Ishikawa (cell line): ENCODE measurements around the gene HJURP.

Source experiments
- CEBPB ChIP-seq: IDR thresholded peaks from 2 replicates; pipeline ENCODE4 v1.6.1; 2012
- CREB1 ChIP-seq: IDR thresholded peaks from 2 replicates; pipeline ENCODE4 v1.6.1; 2012; ENCODE audit warnings: low read depth
- EGR1 ChIP-seq: IDR thresholded peaks from 2 replicates; pipeline ENCODE4 v1.6.1; 2012
- EP300 ChIP-seq: IDR thresholded peaks from 2 replicates; pipeline ENCODE4 v1.6.1; 2012; ENCODE audit warnings: borderline replicate concordance
- FOXM1 ChIP-seq: IDR thresholded peaks from 2 replicates; pipeline ENCODE4 v1.6.1; 2012; ENCODE audit warnings: low read depth, borderline replicate concordance
- MAX ChIP-seq: IDR thresholded peaks from 2 replicates; pipeline ENCODE4 v1.6.1; 2012
- NFIC ChIP-seq: IDR thresholded peaks from 2 replicates; pipeline ENCODE4 v1.6.1; 2012
- RAD21 ChIP-seq: IDR thresholded peaks from 2 replicates; pipeline ENCODE4 v1.6.1; 2012; ENCODE audit warnings: low read depth
- REST ChIP-seq: IDR thresholded peaks from 2 replicates; pipeline ENCODE4 v1.6.1; 2012; ENCODE audit warnings: low read depth, mild to moderate bottlenecking
- TAF1 ChIP-seq: IDR thresholded peaks from 2 replicates; pipeline ENCODE4 v1.6.1; 2012; ENCODE audit warnings: low read depth, mild to moderate bottlenecking
- TCF12 ChIP-seq: IDR thresholded peaks from 2 replicates; pipeline ENCODE4 v1.6.1; 2012; ENCODE audit warnings: low read depth
- TEAD4 ChIP-seq: IDR thresholded peaks from 2 replicates; pipeline ENCODE4 v1.6.1; 2012
- USF1 ChIP-seq: IDR thresholded peaks from 2 replicates; pipeline ENCODE4 v1.6.1; 2012
- ZBTB7A ChIP-seq: IDR thresholded peaks from 2 replicates; pipeline ENCODE4 v1.6.1; 2012; ENCODE audit warnings: low read depth

The HJURP gene

GRCh38 chr2:233850745-233851144 is 3.6 kb downstream of the HJURP start:
- TF ChIP-seq CEBPB (no peak), TEAD4 (no peak), RAD21 (no peak), TAF1 (no peak), FOXM1 (no peak), USF1 (no peak), TCF12 (no peak), EP300 (no peak), NFIC (no peak), CREB1 (no peak), EGR1 (no peak)

GRCh38 chr2:233849607-233850271 is 4.6 kb downstream of the HJURP start:
- no peak for TF ChIP-seq TCF12
- TF ChIP-seq TAF1, result no peak
- TF ChIP-seq NFIC, result no peak
- no peak for TF ChIP-seq USF1
- TF ChIP-seq TEAD4, result no peak
- no peak for TF ChIP-seq FOXM1
- TF ChIP-seq RAD21, result no peak
- no peak for TF ChIP-seq CEBPB
- TF ChIP-seq EGR1, result no peak

- TF ChIP-seq TEAD4 (no peak), FOXM1 (no peak), ZBTB7A (no peak), MAX (no peak), USF1 (no peak)
Observed at GRCh38 chr2:233848276-233848675, 6.1 kb downstream of the HJURP start.

- TF ChIP-seq ZBTB7A (no peak), NFIC (no peak), CREB1 (no peak)
Observed at GRCh38 chr2:233847248-233847898, 7.0 kb downstream of the HJURP start.

- TF ChIP-seq ZBTB7A (no peak), TAF1 (no peak), REST (no peak), EGR1 (no peak), USF1 (no peak), RAD21 (no peak), NFIC (no peak), CEBPB (no peak), CREB1 (no peak)
Observed at GRCh38 chr2:233846387-233847247, 7.7 kb downstream of the HJURP start.

- TF ChIP-seq TEAD4 (no peak), TCF12 (no peak), MAX (no peak), EGR1 (no peak), TAF1 (no peak), CREB1 (no peak), RAD21 (no peak)
Observed at GRCh38 chr2:233845301-233846060, 8.9 kb downstream of the HJURP start.
